Measurements from ENCODE around the gene UCP2.

Gene UCP2

DNA sequence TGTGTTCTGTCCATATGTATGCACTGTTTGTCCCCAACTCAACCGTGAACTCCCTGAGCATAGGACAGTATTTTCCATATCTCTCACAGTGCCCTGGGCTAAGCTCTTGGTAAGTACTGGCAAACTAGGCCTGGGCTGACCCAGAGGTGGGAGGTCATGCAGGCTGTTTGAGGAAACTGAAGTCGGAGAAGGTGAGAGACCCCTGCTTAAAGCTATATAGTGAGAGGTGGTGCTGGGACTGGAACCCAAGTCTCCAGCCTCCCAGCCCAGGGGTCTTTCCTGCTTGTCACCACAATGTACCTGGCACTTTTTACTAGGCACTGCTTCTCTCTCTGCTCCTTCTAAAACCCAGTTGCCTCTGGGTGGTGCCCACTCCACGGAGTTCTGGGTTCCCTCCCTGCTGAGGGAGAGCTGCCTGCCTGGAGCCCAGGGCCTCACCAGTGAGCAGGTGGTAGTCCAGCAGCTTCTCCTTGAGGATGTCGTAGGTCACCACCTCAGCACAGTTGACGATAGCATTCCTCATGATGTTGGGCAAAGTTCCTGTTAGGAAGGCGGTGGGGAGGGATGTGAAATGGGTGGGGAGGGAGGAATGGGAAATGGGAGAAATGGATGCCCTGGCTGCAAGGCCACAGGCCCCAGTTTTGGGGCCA lies 21.5 kb upstream of the UCP2 start:
- TF ChIP-seq, protein P1, sequence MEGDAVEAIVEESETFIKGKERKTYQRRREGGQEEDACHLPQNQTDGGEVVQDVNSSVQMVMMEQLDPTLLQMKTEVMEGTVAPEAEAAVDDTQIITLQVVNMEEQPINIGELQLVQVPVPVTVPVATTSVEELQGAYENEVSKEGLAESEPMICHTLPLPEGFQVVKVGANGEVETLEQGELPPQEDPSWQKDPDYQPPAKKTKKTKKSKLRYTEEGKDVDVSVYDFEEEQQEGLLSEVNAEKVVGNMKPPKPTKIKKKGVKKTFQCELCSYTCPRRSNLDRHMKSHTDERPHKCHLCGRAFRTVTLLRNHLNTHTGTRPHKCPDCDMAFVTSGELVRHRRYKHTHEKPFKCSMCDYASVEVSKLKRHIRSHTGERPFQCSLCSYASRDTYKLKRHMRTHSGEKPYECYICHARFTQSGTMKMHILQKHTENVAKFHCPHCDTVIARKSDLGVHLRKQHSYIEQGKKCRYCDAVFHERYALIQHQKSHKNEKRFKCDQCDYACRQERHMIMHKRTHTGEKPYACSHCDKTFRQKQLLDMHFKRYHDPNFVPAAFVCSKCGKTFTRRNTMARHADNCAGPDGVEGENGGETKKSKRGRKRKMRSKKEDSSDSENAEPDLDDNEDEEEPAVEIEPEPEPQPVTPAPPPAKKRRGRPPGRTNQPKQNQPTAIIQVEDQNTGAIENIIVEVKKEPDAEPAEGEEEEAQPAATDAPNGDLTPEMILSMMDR (conservative IDR thresholded peaks at IDR 0.05) = no peak
- no peak overlapping the region for H3K27ac ChIP-seq

DNA sequence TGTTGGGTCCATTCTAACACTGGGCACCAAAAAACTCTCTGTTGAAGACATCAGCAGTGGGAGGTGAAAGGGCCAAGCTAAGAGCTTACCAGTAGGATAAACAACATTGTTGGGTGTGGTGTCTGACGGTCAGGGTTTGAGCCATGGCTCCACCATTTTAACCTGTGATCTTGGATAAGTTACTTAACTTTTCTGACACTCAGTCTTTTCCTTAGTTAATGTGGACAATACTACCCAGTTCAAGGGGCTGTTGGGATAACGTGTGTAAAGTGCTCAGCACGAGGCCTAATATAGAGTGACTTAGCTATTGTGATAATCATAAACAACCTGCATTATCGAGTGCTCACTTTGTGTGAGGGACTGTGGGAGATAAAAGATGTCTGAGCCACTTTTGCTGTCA lies 20.2 kb upstream of the UCP2 start:
- TF ChIP-seq, protein P1 (conservative IDR thresholded peaks at IDR 0.05) = no peak

DNA sequence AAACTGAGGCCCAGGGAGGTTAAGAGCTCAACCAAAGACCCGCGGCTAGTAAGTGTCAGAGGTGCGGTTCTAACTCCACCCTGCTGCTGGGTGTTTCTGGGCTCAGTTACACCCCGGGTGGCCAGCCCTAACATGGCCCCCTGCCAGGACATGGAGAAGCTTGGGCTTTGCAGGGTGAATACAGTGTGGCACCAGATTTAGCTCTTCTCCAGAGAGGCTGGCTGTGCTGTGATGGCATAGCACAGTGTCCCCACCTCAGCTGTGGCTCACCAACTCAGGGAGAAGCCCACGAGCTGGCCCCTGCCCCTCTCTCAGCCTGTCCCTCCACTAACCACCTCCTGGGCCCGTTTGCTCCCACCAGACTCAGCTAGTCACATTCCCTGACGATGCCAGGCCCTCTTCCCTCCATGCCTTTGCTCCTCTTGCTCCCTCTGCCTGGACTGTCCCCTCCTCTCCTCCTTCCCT lies 19.2 kb upstream of the UCP2 start:
- TF ChIP-seq, protein P1 (conservative IDR thresholded peaks at IDR 0.05) = no peak

More for the DNA sequence above, 20.2 kb upstream of the UCP2 start:
- H3K27ac ChIP-seq = no peak overlapping the region

DNA sequence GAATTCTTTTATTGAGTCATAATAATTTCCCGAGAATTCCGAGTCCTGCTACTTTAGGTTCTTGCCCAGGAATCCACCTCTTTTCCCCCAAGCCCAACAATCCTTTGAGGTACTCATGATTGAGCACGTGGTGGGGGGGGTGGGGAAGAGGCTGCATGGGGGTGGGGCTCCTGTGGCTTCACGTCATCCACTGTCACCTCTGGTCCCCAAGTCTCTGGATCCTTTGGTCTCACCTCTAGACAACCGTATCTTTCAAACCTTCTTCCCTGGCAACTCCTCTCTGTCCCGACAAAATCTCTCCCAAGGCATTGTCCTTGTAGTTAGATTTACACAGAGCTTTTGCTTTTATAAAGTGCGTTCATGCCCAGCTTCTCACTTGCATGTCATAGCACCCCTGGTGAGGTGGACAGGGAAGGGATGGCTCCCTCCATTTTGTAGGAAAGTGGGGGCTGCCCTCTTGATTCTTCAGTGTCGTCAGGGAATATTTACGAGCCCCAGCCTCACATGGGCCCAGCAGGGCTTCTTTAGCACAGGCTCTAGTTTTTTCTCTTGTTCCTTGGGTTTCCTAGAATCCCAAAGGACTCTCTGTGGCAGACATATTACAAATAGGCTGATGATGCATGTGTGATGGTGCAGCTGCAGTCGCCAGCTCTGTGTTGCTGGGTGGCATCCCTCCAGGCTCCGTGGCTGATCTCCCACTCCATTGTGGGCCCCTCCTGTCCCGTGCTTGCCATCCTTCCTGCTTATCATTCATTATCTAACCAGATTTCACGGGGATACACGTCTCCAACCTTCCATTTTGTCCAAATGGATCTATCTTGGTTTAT lies 17.9 kb upstream of the UCP2 start:
- TF ChIP-seq, protein P1 (conservative IDR thresholded peaks at IDR 0.05) = no peak
- no peak overlapping the region for H3K27ac ChIP-seq

More for the DNA sequence above, 19.2 kb upstream of the UCP2 start:
- no peak overlapping the region for H3K27ac ChIP-seq

DNA sequence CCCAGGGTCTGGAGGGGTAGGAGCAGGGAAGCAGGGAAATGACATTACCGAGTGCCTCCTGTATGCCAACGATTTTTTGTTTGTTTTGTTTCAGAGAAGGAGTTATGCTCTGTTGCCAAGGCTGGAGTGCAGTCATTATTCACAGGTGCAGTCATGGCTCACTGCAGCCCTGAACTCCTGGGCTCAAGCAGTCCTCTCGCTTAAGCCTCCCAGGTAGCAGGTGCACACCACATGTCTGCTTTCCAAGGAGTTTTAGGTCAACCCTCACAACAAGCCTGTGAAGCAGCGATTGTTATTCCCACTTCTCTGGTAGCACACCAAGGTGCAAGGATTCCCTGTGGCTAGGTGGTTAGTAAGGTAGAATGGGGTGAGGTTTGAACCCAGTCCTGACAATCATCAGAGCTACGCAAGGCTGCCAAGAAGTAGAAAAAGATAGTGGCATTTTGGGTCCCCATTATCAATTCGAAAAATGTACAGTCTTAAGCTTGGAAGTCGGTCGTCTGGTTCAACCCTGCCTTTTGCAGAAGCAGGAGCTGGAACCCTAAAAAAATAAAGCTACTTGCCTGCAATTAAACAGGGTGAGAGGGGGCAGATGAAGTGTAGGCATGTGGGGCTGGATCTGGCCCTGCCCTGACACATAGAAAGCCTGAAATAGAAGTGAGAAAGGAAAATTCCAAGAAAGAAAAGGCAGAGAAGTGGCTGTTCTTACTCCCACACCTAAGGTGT lies 17.1 kb upstream of the UCP2 start:
- no peak overlapping the region for H3K27ac ChIP-seq

DNA sequence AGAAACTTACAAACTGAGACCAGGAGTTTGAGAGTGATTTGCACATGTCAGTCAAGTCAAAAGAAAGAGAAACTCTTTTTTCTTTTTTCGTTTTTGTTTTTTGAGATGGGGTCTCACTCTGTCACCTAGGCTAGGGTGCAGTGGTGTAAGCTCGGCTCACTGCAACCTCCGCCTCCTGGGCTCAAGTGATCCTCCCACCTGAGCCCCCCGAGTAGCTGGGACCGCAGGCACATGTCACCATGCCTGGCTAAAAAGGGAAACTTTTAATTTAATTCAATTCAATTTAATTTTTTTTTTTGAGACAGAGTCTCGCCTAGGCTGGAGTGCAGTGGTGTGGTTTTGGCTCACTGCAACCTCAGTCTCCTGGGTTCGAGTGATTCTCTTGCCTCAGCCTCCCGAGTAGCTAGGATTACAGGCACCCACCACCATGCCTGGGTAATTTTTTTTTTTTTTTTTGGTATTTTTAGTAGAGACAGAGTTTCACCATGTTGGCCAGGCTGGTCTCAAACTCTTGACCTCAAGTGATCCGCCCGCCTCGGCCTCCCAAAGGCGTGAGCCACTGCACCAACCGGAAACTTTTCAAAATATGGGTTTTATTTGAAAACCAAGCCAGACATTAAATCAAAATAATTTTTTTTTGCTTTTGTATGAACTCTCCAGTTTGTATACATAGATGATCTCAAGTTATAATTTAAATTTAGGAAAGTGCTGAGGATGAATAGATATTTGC lies 16.4 kb upstream of the UCP2 start:
- no peak overlapping the region for H3K27ac ChIP-seq
- TF ChIP-seq, protein P1 (conservative IDR thresholded peaks at IDR 0.05) = no peak

More for the DNA sequence above, 17.1 kb upstream of the UCP2 start:
- TF ChIP-seq, protein P1 (conservative IDR thresholded peaks at IDR 0.05) = no peak
